Astrocyte of the cerebellum (primary cell): ENCODE results near the gene IVD.

Experiments used
- DNase-seq: peaks from one replicate; pipeline ENCODE4 v3.0.0-alpha.2; 2011; ENCODE audit warnings: low read depth
- H3K4me3 ChIP-seq: 2 replicates; pipeline ENCODE4 v1.5.1; 2011; ENCODE audit warnings: mild to moderate bottlenecking, low read depth, low read length, moderate library complexity
- CTCF ChIP-seq: IDR thresholded peaks from 2 replicates; pipeline ENCODE4 v1.5.1; 2012; ENCODE audit warnings: low read length, low read depth, moderate library complexity, mild to moderate bottlenecking; ENCODE audit errors: missing control alignments
- in situ Hi-C: cut with HindIII; loops from 2 replicates; pipeline ENCODE4 v1.10.0; 2017; ENCODE audit warnings: low sequenced_read_pairs

Gene IVD

GRCh38 chr15:40412095-40412759 is 6.6 kb downstream of the IVD start:
- no peak for DNase-seq

GRCh38 chr15:40413036-40413435 is 7.4 kb downstream of the IVD start:
- no peak for DNase-seq
- in situ Hi-C loops: no loop called here
- no peak for TF ChIP-seq CTCF
- no peak overlapping the region for H3K4me3 ChIP-seq

More at GRCh38 chr15:40412095-40412759, 6.6 kb downstream of the IVD start:
- in situ Hi-C loops: no loop called here
- TF ChIP-seq CTCF: no peak
- no peak overlapping the region for H3K4me3 ChIP-seq

GRCh38 chr15:40414816-40415215 is 9.2 kb downstream of the IVD start:
- TF ChIP-seq CTCF: no peak
- in situ Hi-C loops: no loop called here
- no peak overlapping the region for H3K4me3 ChIP-seq
- DNase-seq: no peak

GRCh38 chr15:40415226-40415625 is 9.6 kb downstream of the IVD start:
- no peak for TF ChIP-seq CTCF
- in situ Hi-C loops: no loop called here
- no peak for DNase-seq
- H3K4me3 ChIP-seq: no peak overlapping the region

- DNase-seq: no peak
- TF ChIP-seq CTCF: no peak
- H3K4me3 ChIP-seq: no peak overlapping the region
- in situ Hi-C loops: no loop called here
Measured at GRCh38 chr15:40416056-40416455, 10.5 kb downstream of the IVD start.

GRCh38 chr15:40418126-40418525 is 12.5 kb downstream of the IVD start:
- no peak for DNase-seq
- in situ Hi-C loops: no loop called here
- TF ChIP-seq CTCF: no peak
- H3K4me3 ChIP-seq: no peak overlapping the region
